Renal cortical epithelial cell (primary cell): ENCODE measurements around the gene GLIS1. TPM values are rescaled to one million over a fixed set of nuclear protein-coding genes. Genes with fewer than 3 reads are reported as not detected.
A peak's percentile ranks its signal among the peaks of the same experiment; 100 is the strongest.

Experiments used
- DNase-seq: peaks from one replicate; pipeline ENCODE4 v3.0.0-alpha.2; 2011; ENCODE audit warnings: low read depth
- total RNA-seq: library from RNA; depleted of rRNA; stranded (reverse); fragments of >200 nt; gene quantifications from 2 replicates; pipeline ENCODE4 v1.2.3, GENCODE V29; 2014

Gene GLIS1
- total RNA-seq, 1 donor from 2014 or later: 0.60 TPM

DNA sequence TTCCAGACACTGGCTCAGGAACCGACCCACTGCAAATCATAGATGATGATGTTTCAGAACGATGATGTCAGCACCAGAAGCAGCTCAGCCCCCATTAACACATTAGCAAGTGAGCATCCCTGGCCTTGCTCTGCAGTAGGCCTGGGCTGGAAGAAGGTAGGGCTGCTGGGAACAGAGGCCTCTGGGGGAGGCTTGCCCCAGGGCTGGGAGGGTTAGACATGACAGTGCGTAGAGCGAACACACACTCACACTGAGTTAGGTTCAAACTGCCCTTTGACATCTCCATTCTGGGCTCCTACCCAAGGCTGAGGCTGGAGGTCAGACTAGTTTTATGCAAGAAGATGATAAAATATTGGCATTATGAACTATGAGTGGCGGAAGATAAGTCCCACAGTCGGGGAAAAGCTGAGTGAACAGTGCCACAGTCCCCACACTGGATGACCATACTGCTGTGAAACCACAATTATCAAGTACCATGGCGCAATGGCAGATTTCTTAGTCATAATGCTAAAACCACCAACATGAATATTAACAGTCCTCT, 188.7 kb downstream of the GLIS1 start:
- DNase-seq: peak; percentile 35

DNA sequence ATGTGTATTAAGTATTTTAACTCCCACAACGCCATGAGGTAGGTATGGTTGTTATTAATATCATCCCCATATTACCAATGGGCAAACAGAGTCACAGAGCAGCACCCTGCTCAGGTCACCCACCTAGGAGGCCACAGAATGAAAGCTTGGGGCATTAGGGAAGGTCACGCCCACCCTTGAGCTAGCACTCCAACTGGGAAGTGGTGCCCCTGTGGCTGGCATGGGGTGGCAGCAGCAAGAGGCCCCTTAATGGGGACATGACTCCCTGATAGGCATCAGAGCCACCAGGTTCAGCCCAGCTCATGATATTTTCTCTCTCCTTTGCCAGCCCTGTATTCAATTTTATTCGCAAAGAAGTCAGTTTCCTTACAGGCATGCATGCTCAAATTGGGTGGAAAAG, 189.2 kb downstream of the GLIS1 start:
- DNase-seq: no peak

GRCh38 chr1:53549287-53549686, 189.7 kb downstream of the GLIS1 start:
- no peak for DNase-seq

GRCh38 chr1:53548031-53548491, 190.9 kb downstream of the GLIS1 start:
- no peak for DNase-seq

DNA sequence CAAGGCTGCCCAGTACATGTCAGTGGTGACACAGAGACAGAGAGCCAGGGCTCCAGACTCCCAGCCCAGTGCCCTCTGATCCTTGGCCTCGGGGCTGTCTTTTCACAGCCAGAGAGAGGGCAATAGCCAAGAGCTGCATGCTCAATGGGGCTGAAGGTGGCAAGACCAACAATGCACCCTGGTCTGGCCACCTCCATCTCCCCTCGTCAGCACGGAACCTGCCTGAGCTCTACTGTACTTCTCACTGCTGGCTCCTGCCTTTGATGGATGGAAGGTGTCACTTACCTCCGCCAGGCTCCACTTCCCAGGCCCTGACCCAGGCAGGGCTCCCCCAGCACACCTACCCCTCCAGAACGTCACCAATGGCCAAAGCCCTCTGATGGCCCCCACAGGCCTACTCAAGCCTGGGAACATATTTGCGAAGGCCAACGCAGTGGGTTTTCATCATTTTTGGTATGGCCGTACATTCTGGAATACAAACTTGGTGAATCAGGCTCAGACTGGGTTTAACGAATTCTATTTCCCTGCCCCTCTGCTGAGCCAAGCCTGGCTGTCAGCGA, 191.7 kb downstream of the GLIS1 start:
- no peak for DNase-seq

GRCh38 chr1:53546409-53547155, 192.4 kb downstream of the GLIS1 start:
- DNase-seq: no peak

- DNase-seq: no peak
Measured at GRCh38 chr1:53545663-53546408, 193.1 kb downstream of the GLIS1 start.

GRCh38 chr1:53544728-53545515, 194.0 kb downstream of the GLIS1 start:
- DNase-seq: no peak

DNA sequence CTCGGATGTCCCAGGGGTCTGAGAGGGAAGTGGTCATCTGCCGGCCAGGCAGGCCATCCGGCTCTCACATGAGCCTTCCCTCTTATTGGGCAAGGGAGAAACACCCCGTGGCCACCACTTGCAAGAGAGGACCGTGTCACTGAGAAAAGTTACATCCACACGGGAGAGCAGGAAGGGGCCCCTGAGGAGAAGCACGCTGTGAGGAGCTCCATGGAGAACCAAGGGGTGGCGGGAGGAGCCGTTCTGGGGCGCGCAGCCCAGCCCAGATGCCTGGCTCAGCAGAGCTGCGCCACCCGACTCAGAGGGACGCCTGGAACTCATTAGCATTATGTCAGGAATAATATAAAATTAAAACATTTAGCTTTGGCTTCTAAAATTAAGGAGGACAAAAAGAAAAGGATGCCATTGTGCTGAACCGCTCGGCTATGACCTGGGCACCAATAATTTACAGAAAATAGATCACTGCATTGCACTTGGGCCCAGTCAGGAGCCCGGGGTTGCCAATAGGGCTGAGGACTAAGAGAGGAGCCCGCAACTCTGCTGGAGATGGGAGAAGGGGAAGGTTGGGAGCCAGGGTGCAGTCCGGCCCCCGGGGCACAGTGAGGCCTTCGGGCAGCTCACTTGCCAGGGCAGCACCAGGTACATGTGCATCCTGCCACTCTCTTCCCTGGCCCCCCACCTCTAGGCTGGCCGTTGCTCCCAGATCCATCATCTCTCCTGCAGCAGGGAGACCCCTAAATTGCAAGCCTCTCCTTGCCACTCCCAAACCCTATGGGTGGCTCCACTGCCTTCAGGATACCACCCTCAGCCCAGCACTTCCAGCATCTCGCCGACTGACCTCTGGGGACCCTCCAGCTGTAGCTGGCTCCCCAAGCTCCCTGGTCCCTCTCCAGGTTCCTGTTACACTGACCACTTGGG, 194.9 kb downstream of the GLIS1 start:
- DNase-seq: no peak

DNA sequence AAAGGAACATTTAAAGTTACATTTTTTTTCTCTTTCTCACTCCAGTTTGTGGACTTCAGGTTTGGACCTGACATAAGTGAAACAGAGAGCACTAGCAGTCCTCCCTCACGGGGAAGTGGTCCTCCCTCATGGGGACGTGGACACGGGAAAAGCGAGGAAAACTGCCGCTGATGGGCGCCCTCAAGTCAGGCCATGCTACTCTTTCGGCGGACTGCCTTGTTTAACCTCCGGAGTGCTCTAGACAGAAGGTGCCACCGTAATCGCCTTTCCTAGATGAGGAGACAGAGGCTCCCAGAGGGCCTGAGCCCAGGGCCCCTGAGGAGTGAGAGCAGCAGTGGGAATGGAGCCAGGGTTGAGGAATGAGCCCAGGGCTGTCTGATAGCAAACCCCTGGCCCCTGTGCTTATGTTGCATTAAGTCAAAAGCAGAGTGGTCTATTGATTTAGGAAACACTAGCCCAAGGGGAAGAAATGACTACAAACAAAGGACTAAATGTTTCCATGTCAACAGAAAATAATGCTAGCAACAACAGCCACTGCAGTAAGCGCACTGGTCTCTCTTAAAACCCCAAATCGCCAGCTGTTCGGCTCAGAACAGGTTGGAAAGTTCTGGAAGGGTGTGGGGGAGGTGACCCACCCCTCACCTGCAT, 195.7 kb downstream of the GLIS1 start:
- peak; percentile 71 for DNase-seq

- no peak for DNase-seq
Measured at GRCh38 chr1:53542551-53542950, 196.4 kb downstream of the GLIS1 start.

DNA sequence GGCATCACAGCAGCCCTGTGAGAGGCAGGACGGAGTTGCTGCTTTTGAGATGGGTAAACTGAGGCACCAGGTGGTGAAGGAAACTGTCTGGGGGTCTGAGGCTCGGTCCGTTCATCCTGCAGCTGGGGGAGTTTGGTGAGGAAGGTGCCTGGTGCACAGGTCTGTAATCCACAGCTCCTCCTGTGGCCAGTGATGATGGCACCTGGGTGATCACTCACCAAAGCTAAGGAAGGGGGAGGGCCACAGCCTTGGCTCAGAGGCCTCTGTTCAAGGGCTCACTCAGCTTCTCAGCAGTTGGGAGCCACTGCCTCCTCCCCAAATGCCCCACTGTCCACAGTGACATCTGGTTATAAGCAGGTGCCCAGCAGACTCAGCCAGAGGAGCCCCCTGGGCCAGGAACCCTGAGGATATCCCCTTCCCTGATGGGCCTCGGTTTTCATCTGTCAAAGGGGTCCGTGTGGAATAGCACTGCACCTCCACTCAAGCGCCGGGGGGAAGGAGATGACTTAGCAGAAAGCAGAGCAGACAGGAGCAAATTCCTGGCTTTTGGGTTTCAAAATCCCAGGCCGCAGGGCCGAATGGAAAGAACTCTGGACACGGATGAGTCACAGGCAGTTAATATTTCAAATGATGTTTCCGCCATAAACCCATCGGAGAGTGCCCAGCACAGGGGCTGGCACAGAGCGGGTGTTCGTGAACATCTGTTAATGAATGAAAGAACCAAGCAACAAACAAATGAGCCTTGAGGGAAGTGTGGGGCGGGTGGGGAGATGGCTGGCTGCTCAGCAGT, 197.0 kb downstream of the GLIS1 start:
- DNase-seq: peak; percentile 98

- DNase-seq: no peak
Measured at GRCh38 chr1:53541263-53541625, 197.7 kb downstream of the GLIS1 start.

GRCh38 chr1:53540604-53541262, 198.2 kb downstream of the GLIS1 start:
- no peak for DNase-seq

DNA sequence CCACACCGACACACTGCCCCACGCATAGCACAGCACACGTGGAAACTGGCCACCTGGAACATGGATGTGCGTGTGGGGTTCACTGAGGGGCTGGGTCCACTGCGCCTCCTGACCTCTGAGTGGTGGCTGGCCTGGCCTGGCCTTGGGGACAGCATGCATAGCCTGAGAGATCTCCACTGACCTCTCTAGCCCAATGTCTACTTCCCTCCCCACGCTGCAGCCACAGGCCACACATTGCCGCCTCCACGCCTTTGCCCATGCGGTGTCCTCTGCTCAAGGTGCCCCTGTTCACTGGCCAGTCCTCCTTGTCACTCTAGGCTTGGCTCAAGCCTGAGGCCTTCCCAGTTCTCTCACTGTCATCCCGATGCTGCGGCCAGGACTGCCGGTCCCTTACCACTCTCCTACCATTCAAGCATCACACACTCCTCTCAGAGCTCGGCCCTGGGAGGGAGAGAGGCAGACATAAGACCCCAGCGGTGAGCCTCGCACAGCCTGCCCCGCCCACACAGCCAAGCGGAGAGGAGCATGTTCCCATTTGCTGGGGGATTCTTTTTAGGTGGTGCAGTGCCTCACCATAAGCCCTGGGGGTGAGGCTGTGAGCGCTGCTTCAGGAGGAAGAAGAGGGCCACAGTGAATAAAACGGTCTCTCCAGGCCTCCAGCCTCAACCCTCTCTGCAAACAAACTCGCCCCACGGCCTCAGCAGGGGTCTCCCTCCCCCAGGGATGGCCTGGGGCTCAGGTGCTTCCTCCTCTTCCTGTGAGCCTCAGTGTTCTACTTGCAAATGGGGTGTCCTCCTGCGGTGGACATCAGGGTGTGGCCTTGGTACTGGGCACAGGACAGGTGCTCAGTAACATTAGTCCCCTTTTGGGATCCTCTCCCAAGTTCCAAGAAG, 199.0 kb downstream of the GLIS1 start:
- no peak for DNase-seq

GRCh38 chr1:53539226-53539625, 199.7 kb downstream of the GLIS1 start:
- no peak for DNase-seq

DNA sequence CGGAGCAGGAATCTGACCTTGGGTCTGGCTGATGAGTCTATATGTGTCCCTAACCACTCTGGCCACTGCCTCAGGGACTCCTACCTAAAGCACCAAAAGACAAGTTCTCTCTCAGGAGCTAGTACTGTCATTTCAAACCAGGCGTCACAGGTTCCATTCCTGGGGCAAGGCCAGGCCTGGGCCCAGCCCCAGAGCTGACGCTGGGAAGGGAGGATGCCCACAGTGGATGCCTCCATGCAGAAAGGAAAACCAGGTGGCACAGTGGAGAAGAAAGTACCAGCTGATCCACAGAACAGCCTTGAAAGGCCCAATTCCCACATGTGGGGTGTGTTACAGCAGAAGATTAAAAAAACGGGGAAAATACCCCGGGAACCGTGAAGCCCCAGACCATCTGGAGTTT, 202.4 kb downstream of the GLIS1 start:
- no peak for DNase-seq

DNA sequence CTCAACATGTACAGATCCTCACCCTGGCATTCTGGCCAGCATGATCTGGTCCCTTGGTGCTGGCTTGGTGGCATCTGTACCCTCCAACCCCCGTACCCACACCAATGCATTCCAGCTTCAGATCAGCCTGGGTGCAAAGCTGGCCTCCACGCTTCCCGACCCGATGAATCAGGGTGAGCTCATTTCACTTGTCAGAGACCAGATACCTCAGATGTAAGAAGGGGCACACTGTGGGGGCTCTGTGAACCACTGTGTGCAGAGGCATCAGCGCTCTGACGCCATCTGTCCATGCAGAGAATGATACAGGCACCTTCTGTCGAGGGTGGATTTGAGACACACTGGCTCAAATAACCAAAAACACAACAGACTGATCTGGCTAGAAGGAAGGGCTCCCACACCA, 203.1 kb downstream of the GLIS1 start:
- DNase-seq: peak; percentile 37
